ENCODE data around the gene ACKR3. TPM values are rescaled to one million over a fixed set of nuclear protein-coding genes. Genes with fewer than 3 reads are reported as not detected.

Gene ACKR3
- total RNA-seq (2014; rRNA removed; shearing (Covaris generic)) = 3.0 and 3.1 TPM in 2 replicates
- polyA plus RNA-seq (2016; fragmentation: Nextera tagmentation; extraction: Ambion mirVana) = 0.57 and 1.0 TPM in 2 replicates
- long read RNA-seq = 0 reads

- Histone ChIP-seq H3K9me2 (ENCODE audit: insufficient read depth) (no peaks in the 10 kb centered on the region), H3K4me3 (peak within 1 kb of the TSS; percentile 69), H3K4me2 (peak within 1 kb of the TSS; percentile 87), H3K79me2 (replicated peaks; ENCODE audit: insufficient read depth) (no peaks in the 10 kb centered on the region), H4K20me1 (replicated peaks; ENCODE audit: insufficient read depth) (no peaks in the 10 kb centered on the region), H3K4me1 (ENCODE audit: insufficient read depth) (peaks cover 43% of the 10 kb centered on the region), H3K27me3 (ENCODE audit: insufficient read depth) (peaks cover 27% of the 10 kb centered on the region), H3K27ac (ENCODE audit: low read depth) (0 out of 2 replicates have a peak within 1 kb of the TSS, but pooled peaks have one; percentile 40), H2AFZ (peak within 1 kb of the TSS; percentile 49; the same call in 1 of the 2 replicates), H3K36me3 (ENCODE audit: insufficient read depth) (no peaks in the 10 kb centered on the region), H3F3A (replicated peaks; ENCODE audit: low read depth) (peaks cover 8% of the 10 kb centered on the region; the same call in 1 of the 2 replicates)
- H3K27ac Mint-ChIP-seq = peak within 1 kb of the TSS; percentile 42; the same call in 1 of the 2 replicates
- no peaks in the 10 kb centered on the region; the same call in 2 of the 3 replicates for H3K9me3 Mint-ChIP-seq
- H3K36me3 Mint-ChIP-seq (ENCODE audit: low read depth) = no peaks in the 10 kb centered on the region
- TF ChIP-seq CTCF (conservative IDR thresholded peaks at IDR 0.05; ENCODE audit: low read depth in 2 of 2) = peak; percentile 48 to 68
- no peak for TF ChIP-seq ETS1 (IDR thresholded peaks at IDR 0.05)
- no peak for TF ChIP-seq ZNF462 (CRISPR knock-in tag; IDR thresholded peaks at IDR 0.05)
- TF ChIP-seq JUNB (IDR thresholded peaks at IDR 0.05; ENCODE audit: unreplicated experiment) = no peak
- TF ChIP-seq CREB1 (CRISPR knock-in tag; IDR thresholded peaks at IDR 0.05; ENCODE audit: low read depth) = no peak
- TF ChIP-seq EZH2phosphoT487 (IDR thresholded peaks at IDR 0.05; ENCODE audit: unreplicated experiment) = no peak
- no peak for TF ChIP-seq ZNF331 (CRISPR knock-in tag; IDR thresholded peaks at IDR 0.05; ENCODE audit: low read depth)
- H3K4me3 Mint-ChIP-seq = peak within 1 kb of the TSS; percentile 54
- peaks cover 74% of the 10 kb centered on the region for H3K4me1 Mint-ChIP-seq
- peak; percentile 81 for DNase-seq (ENCODE audit: low spot score)
- peaks cover 34% of the 10 kb centered on the region for H3K27me3 Mint-ChIP-seq (ENCODE audit: insufficient read depth, low read depth, poor library complexity)
- ATAC-seq = peak; percentile 84
These were observed at the start of gene ACKR3 for GRCh38 chr2:236569573-236569973. Gene ACKR3, plus strand, starts transcription at chr2:236569825. Its CDS starts 10,641 bp downstream, at chr2:236580466.

Data from GM23338 (cell line).